Measurements from ENCODE around the gene TRMO.

Gene TRMO

DNA sequence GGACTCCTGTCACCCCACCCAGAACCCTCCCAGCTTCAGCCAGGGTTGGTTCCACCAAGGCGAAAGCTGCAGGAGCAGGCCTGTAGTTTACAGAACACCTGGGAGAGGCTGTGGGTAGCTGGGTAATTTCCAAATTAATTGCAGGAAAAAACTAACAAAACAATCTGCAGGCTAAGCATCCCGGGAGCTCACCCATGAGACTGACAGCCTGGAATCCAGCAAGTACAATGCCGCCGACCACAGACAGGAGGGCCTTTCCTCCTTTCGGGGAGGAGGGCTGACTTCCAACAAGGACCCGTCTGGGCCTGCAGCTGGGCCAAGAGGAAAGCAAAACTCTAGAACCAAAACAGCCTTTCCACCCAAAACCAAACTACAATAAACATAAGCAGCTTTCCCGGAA, 59.0 kb downstream of the TRMO start:
- H3K9me2 ChIP-seq (replicated peaks; ENCODE audit: control insufficient read depth, low read length): no peaks in the 10 kb centered on the region
- no peaks in the 10 kb centered on the region for H4K20me1 ChIP-seq (ENCODE audit: control insufficient read depth, insufficient read depth, low read depth, low read length)
- no peaks in the 10 kb centered on the region for H3K79me2 ChIP-seq (ENCODE audit: control insufficient read depth, low read length)
- peaks cover 3% of the 10 kb centered on the region; the same call in 1 of the 2 replicates for H3K27me3 ChIP-seq (ENCODE audit: control insufficient read depth, low read length)
- H3K4me3 ChIP-seq (ENCODE audit: low read length): no peak overlapping the region
- peaks cover 35% of the 10 kb centered on the region for H3K4me1 ChIP-seq (ENCODE audit: control insufficient read depth, low read length)
- peaks cover 19% of the 10 kb centered on the region for H3K9me3 ChIP-seq (ENCODE audit: control insufficient read depth, insufficient read depth, low read length)
- no peak for TF ChIP-seq EZH2phosphoT487 (IDR thresholded peaks at IDR 0.05; ENCODE audit: borderline replicate concordance, low read length)
- TF ChIP-seq, protein P1, sequence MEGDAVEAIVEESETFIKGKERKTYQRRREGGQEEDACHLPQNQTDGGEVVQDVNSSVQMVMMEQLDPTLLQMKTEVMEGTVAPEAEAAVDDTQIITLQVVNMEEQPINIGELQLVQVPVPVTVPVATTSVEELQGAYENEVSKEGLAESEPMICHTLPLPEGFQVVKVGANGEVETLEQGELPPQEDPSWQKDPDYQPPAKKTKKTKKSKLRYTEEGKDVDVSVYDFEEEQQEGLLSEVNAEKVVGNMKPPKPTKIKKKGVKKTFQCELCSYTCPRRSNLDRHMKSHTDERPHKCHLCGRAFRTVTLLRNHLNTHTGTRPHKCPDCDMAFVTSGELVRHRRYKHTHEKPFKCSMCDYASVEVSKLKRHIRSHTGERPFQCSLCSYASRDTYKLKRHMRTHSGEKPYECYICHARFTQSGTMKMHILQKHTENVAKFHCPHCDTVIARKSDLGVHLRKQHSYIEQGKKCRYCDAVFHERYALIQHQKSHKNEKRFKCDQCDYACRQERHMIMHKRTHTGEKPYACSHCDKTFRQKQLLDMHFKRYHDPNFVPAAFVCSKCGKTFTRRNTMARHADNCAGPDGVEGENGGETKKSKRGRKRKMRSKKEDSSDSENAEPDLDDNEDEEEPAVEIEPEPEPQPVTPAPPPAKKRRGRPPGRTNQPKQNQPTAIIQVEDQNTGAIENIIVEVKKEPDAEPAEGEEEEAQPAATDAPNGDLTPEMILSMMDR (IDR thresholded peaks at IDR 0.05; ENCODE audit: low read depth, low read length, poor library complexity, severe bottlenecking): no peak
- no peak overlapping the region for H3K27ac ChIP-seq (ENCODE audit: low read depth, low read length)
- H3F3A ChIP-seq (ENCODE audit: control insufficient read depth, insufficient read depth): peaks cover 5% of the 10 kb centered on the region
- no peak overlapping the region for H3K4me2 ChIP-seq (ENCODE audit: low read length)
- H3K36me3 ChIP-seq (ENCODE audit: control insufficient read depth, low read length): no peaks in the 10 kb centered on the region; the same call in 1 of the 2 replicates

- peaks cover 13% of the 10 kb centered on the region for H3K9me3 ChIP-seq (ENCODE audit: control insufficient read depth, insufficient read depth, low read length)
- H4K20me1 ChIP-seq (ENCODE audit: control insufficient read depth, insufficient read depth, low read depth, low read length): no peaks in the 10 kb centered on the region
- peaks cover 16% of the 10 kb centered on the region for H3K4me1 ChIP-seq (ENCODE audit: control insufficient read depth, low read length)
- TF ChIP-seq EZH2phosphoT487 (IDR thresholded peaks at IDR 0.05; ENCODE audit: borderline replicate concordance, low read length): no peak
- TF ChIP-seq, protein P1 (IDR thresholded peaks at IDR 0.05; ENCODE audit: low read depth, low read length, poor library complexity, severe bottlenecking): no peak
- H3K27ac ChIP-seq (ENCODE audit: low read depth, low read length): no peak overlapping the region
- H3K9me2 ChIP-seq (replicated peaks; ENCODE audit: control insufficient read depth, low read length): no peaks in the 10 kb centered on the region
- H3K4me2 ChIP-seq (ENCODE audit: low read length): no peak overlapping the region
- H3K27me3 ChIP-seq (ENCODE audit: control insufficient read depth, low read length): peaks cover 12% of the 10 kb centered on the region
- no peaks in the 10 kb centered on the region for H3K79me2 ChIP-seq (ENCODE audit: control insufficient read depth, low read length)
- no peaks in the 10 kb centered on the region for H3F3A ChIP-seq (ENCODE audit: control insufficient read depth, insufficient read depth)
- H3K4me3 ChIP-seq (ENCODE audit: low read length): no peak overlapping the region
- no peaks in the 10 kb centered on the region; the same call in 1 of the 2 replicates for H3K36me3 ChIP-seq (ENCODE audit: control insufficient read depth, low read length)
Measured at GRCh38 chr9:97861148-97861475, 61.2 kb downstream of the TRMO start.

GRCh38 chr9:97860451-97861147, 61.7 kb downstream of the TRMO start:
- H3K4me2 ChIP-seq (ENCODE audit: low read length): no peak overlapping the region

More at GRCh38 chr9:97860451-97861147, 61.7 kb downstream of the TRMO start:
- H3K4me1 ChIP-seq (ENCODE audit: control insufficient read depth, low read length): peaks cover 14% of the 10 kb centered on the region
- H3K9me3 ChIP-seq (ENCODE audit: control insufficient read depth, insufficient read depth, low read length): peaks cover 7% of the 10 kb centered on the region
- H3K4me3 ChIP-seq (ENCODE audit: low read length): no peak overlapping the region
- no peaks in the 10 kb centered on the region for H3K79me2 ChIP-seq (ENCODE audit: control insufficient read depth, low read length)
- no peaks in the 10 kb centered on the region for H3K9me2 ChIP-seq (replicated peaks; ENCODE audit: control insufficient read depth, low read length)
- no peaks in the 10 kb centered on the region for H3F3A ChIP-seq (ENCODE audit: control insufficient read depth, insufficient read depth)
- no peak overlapping the region for H3K27ac ChIP-seq (ENCODE audit: low read depth, low read length)
- no peak for TF ChIP-seq EZH2phosphoT487 (IDR thresholded peaks at IDR 0.05; ENCODE audit: borderline replicate concordance, low read length)
- TF ChIP-seq, protein P1 (IDR thresholded peaks at IDR 0.05; ENCODE audit: low read depth, low read length, poor library complexity, severe bottlenecking): no peak
- H3K27me3 ChIP-seq (ENCODE audit: control insufficient read depth, low read length): peaks cover 17% of the 10 kb centered on the region
- no peaks in the 10 kb centered on the region for H4K20me1 ChIP-seq (ENCODE audit: control insufficient read depth, insufficient read depth, low read depth, low read length)
- H3K36me3 ChIP-seq (ENCODE audit: control insufficient read depth, low read length): no peaks in the 10 kb centered on the region

All from DOHH2 (cell line).